ENCODE data around the gene LRCH1. TPM values are rescaled to one million over a fixed set of nuclear protein-coding genes. Genes with fewer than 3 reads are reported as not detected.

Gene LRCH1
- total RNA-seq, 1 donor from 2014 or later = 12.5 TPM

GRCh38 chr13:46577696-46578589, 25.0 kb downstream of the LRCH1 start:
- intact Hi-C loops (cut with micrococcal nuclease) = no loop called here
- no peak for DNase-seq
- ATAC-seq = no peak

- DNase-seq (no peak), ATAC-seq (no peak)
- intact Hi-C loops (cut with micrococcal nuclease) = no loop called here
These were observed 25.6 kb downstream of the LRCH1 start for GRCh38 chr13:46578590-46578975.

GRCh38 chr13:46580362-46580839, 27.4 kb downstream of the LRCH1 start:
- intact Hi-C loops (cut with micrococcal nuclease) = no loop called here
- no peak for DNase-seq
- ATAC-seq = no peak

GRCh38 chr13:46582190-46582589, 29.2 kb downstream of the LRCH1 start:
- ATAC-seq (no peak), DNase-seq (no peak)
- intact Hi-C loops (cut with micrococcal nuclease) = no loop called here

GRCh38 chr13:46586751-46587514, 34.0 kb downstream of the LRCH1 start:
- DNase-seq = no peak
- peak; percentile 43 for ATAC-seq
- intact Hi-C loops (cut with micrococcal nuclease) = no loop called here

GRCh38 chr13:46587807-46588418, 34.9 kb downstream of the LRCH1 start:
- intact Hi-C loops (cut with micrococcal nuclease) = no loop called here
- DNase-seq (no peak), ATAC-seq (no peak)

- intact Hi-C loops (cut with micrococcal nuclease) = no loop called here
- DNase-seq (no peak), ATAC-seq (no peak)
These were observed 39.4 kb downstream of the LRCH1 start for GRCh38 chr13:46592385-46592784.

GRCh38 chr13:46593398-46593797, 40.4 kb downstream of the LRCH1 start:
- DNase-seq (no peak), ATAC-seq (no peak)
- intact Hi-C loops (cut with micrococcal nuclease) = no loop called here

- ATAC-seq (no peak), DNase-seq (no peak)
- intact Hi-C loops (cut with micrococcal nuclease) = no loop called here
These were observed 41.6 kb downstream of the LRCH1 start for GRCh38 chr13:46594374-46595078.

- intact Hi-C loops (cut with micrococcal nuclease) = no loop called here
- ATAC-seq (peak; percentile 55), DNase-seq (no peak)
These were observed 42.3 kb downstream of the LRCH1 start for GRCh38 chr13:46595136-46595884.

GRCh38 chr13:46595885-46596275, 42.9 kb downstream of the LRCH1 start:
- ATAC-seq (no peak), DNase-seq (no peak)
- intact Hi-C loops (cut with micrococcal nuclease) = no loop called here

GRCh38 chr13:46596466-46596865, 43.5 kb downstream of the LRCH1 start:
- DNase-seq (no peak), ATAC-seq (peak; percentile 19)
- intact Hi-C loops (cut with micrococcal nuclease) = no loop called here

GRCh38 chr13:46598140-46598819, 45.3 kb downstream of the LRCH1 start:
- no peak for DNase-seq
- intact Hi-C loops (cut with micrococcal nuclease) = no loop called here
- peak; percentile 27 for ATAC-seq

- DNase-seq (no peak), ATAC-seq (no peak)
- intact Hi-C loops (cut with micrococcal nuclease) = no loop called here
These were observed 45.8 kb downstream of the LRCH1 start for GRCh38 chr13:46598820-46599180.

GRCh38 chr13:46600943-46601311, 48.0 kb downstream of the LRCH1 start:
- DNase-seq (no peak), ATAC-seq (no peak)
- intact Hi-C loops (cut with micrococcal nuclease) = loop anchor here (5.0 kb wide), 1 partner anchor 49 kb away; the partner anchor contains the start of gene LRCH1

- intact Hi-C loops (cut with micrococcal nuclease) = loop anchor here (5.0 kb wide), 1 partner anchor 50 kb away; the partner anchor contains the start of gene LRCH1
- DNase-seq (no peak), ATAC-seq (no peak)
These were observed 49.6 kb downstream of the LRCH1 start for GRCh38 chr13:46602531-46602930.

GRCh38 chr13:46603165-46603603, 50.2 kb downstream of the LRCH1 start:
- no peak for DNase-seq
- intact Hi-C loops (cut with micrococcal nuclease) = loop anchor here (5.0 kb wide), 1 partner anchor 51 kb away; the partner anchor contains the start of gene LRCH1
- ATAC-seq = peak; percentile 19

All from left ventricle myocardium superior (tissue), 1 donor.